ENCODE data around the gene NELL2.

DNA sequence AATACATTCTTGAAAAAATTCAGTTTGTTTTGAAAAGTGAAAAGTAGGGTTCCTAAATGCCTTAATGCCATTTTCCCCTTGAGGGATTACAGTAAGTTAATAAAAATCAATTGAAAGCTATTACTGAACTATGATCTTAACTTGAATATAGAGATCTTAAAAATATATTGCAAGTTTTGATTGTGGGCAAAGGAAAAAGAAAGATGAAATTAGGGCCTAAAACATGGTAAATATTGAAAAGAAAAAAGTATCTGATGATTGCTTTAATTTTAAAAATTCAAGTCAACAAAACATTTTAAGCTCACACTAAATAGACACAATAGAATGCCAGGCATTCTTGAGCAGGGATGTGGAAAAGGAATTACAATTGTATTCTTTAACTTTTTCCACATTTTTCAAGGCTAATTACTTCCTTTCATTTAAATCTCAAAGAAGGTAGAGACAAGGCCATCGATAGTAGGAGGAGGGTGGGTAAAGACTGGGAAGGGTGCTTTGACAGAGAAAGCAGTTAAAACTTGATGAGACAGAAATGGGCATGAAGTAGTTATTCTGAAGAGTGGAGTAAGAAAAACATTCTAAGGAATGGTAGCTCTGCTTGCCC, 294.4 kb downstream of the NELL2 start:
- TF ChIP-seq POLR2A (IDR thresholded peaks at IDR 0.05) = no peak
- TF ChIP-seq, protein P1, sequence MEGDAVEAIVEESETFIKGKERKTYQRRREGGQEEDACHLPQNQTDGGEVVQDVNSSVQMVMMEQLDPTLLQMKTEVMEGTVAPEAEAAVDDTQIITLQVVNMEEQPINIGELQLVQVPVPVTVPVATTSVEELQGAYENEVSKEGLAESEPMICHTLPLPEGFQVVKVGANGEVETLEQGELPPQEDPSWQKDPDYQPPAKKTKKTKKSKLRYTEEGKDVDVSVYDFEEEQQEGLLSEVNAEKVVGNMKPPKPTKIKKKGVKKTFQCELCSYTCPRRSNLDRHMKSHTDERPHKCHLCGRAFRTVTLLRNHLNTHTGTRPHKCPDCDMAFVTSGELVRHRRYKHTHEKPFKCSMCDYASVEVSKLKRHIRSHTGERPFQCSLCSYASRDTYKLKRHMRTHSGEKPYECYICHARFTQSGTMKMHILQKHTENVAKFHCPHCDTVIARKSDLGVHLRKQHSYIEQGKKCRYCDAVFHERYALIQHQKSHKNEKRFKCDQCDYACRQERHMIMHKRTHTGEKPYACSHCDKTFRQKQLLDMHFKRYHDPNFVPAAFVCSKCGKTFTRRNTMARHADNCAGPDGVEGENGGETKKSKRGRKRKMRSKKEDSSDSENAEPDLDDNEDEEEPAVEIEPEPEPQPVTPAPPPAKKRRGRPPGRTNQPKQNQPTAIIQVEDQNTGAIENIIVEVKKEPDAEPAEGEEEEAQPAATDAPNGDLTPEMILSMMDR (IDR thresholded peaks at IDR 0.05) = no peak
- TF ChIP-seq POLR2AphosphoS5 (IDR thresholded peaks at IDR 0.05; ENCODE audit: insufficient read depth in 1 of 2, low read depth in 1 of 2) = no peak

Measured in vagina (tissue), 2 donors.